ENCODE measurements around the gene ADAM20. TPM values are rescaled to one million over a fixed set of nuclear protein-coding genes. Genes with fewer than 3 reads are reported as not detected.
"Not testable (repeated sequence)": the region's sequence is repeated elsewhere in the genome, so short reads cannot be mapped to it uniquely, and the experiment has no call there.

The ADAM20 gene
- total RNA-seq, 2 experiments from 2014 or later, result 0.14 to 0.23 TPM

GRCh38 chr14:70527501-70528105, 7.2 kb downstream of the ADAM20 start:
- ATAC-seq (no peak), DNase-seq (no peak)
- no peaks in the 10 kb centered on the region for H3K27me3 Mint-ChIP-seq
- no peak overlapping the region for H3K4me3 Mint-ChIP-seq
- ChIA-PET POLR2A (no interaction called here), CTCF (no interaction called here)
- intact Hi-C loops (cut with DNase I, micrococcal nuclease), result no loop called here
- no peak overlapping the region for H3K27ac Mint-ChIP-seq
- no peaks in the 10 kb centered on the region for H3K9me3 Mint-ChIP-seq (ENCODE audit: low read depth)
- no peaks in the 10 kb centered on the region for H3K4me1 Mint-ChIP-seq
- H3K36me3 Mint-ChIP-seq (ENCODE audit: low read depth), result peaks cover 19% of the 10 kb centered on the region

DNA sequence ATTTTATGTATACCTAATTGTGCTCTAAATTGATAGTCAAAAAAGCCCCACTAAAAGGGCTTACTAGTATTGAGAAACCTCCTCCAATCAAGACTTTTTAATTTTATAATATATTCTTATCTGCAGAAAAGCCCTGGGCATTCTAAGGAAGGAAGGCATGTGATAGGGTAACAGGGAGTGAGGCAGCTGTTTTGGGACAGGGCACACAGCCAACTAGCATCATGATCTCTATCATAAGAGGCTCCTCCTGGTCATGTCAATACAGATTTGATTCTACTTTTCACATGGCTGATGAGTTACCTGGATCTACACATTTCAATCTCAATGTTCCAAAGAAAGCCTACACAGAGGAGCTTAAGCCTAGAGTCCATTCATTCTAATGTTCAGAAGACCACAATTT, 9.1 kb downstream of the ADAM20 start:
- POLR2A ChIA-PET, result no interaction called here
- H3K4me3 Mint-ChIP-seq, result no peak overlapping the region
- ATAC-seq (no peak), DNase-seq (no peak)
- peaks cover 19% of the 10 kb centered on the region for H3K36me3 Mint-ChIP-seq (ENCODE audit: low read depth)
- H3K4me1 Mint-ChIP-seq, result no peaks in the 10 kb centered on the region
- no peaks in the 10 kb centered on the region for H3K27me3 Mint-ChIP-seq
- H3K9me3 Mint-ChIP-seq (ENCODE audit: low read depth), result peaks cover under 1% of the 10 kb centered on the region
- CTCF ChIA-PET, result interaction anchor here (0.7 kb wide), 1 partner anchor 318 kb away, joined by 3 read pairs; no protein-coding TSS in a partner anchor
- intact Hi-C loops (cut with DNase I, micrococcal nuclease), result no loop called here
- H3K27ac Mint-ChIP-seq, result no peak overlapping the region

GRCh38 chr14:70515811-70516210, 19.0 kb downstream of the ADAM20 start:
- H3K9me3 Mint-ChIP-seq (ENCODE audit: low read depth), result peaks cover 8% of the 10 kb centered on the region
- peak; percentile 57 for ATAC-seq

GRCh38 chr14:70514168-70515069, 20.4 kb downstream of the ADAM20 start:
- ChIA-PET POLR2A (no interaction called here), CTCF (interaction anchor here (0.6 to 1.0 kb wide), 2 partner anchors 54 to 199 kb away, joined by 3 to 4 read pairs; no protein-coding TSS in a partner anchor)
- H3K36me3 Mint-ChIP-seq (ENCODE audit: low read depth), result peaks cover 3% of the 10 kb centered on the region
- intact Hi-C loops (cut with DNase I, micrococcal nuclease), result no loop called here
- peaks cover 5% of the 10 kb centered on the region for H3K9me3 Mint-ChIP-seq (ENCODE audit: low read depth)
- DNase-seq (no peak), ATAC-seq (peak; percentile 23)
- no peaks in the 10 kb centered on the region for H3K27me3 Mint-ChIP-seq
- peaks cover 8% of the 10 kb centered on the region for H3K4me1 Mint-ChIP-seq
- H3K27ac Mint-ChIP-seq, result no peak overlapping the region
- no peak overlapping the region for H3K4me3 Mint-ChIP-seq

More at GRCh38 chr14:70515811-70516210, 19.0 kb downstream of the ADAM20 start:
- no peak overlapping the region for H3K4me3 Mint-ChIP-seq
- peaks cover 5% of the 10 kb centered on the region for H3K36me3 Mint-ChIP-seq (ENCODE audit: low read depth)
- ChIA-PET POLR2A (no interaction called here), CTCF (interaction anchor here (1.0 kb wide), 1 partner anchor 53 kb away, joined by 3 read pairs; no protein-coding TSS in a partner anchor)
- H3K27me3 Mint-ChIP-seq, result no peaks in the 10 kb centered on the region
- H3K27ac Mint-ChIP-seq, result no peak overlapping the region
- intact Hi-C loops (cut with DNase I, micrococcal nuclease), result no loop called here
- peaks cover 8% of the 10 kb centered on the region for H3K4me1 Mint-ChIP-seq
- DNase-seq, result no peak

DNA sequence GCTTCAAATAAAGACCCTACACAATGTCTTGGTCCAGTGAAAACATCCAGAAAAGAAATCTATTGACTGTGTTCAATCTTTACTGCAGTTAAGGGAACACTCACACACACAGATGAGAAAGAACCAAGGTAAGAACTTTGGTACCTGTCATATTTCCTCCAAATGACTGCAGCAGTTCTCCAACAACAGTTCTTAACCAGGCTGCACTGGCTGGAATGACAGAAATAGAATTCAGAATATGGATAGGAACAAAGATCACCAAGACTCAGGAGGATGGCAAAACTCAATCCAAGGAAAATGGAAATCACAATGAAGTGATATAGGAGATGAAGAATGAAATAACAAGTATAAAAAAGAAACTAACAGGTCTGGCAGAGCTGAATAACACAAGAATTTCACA, 36.6 kb downstream of the ADAM20 start:
- H3K4me3 Mint-ChIP-seq, result no peak overlapping the region
- no peak overlapping the region for H3K27ac Mint-ChIP-seq
- H3K4me1 Mint-ChIP-seq, result no peaks in the 10 kb centered on the region
- no peak for ATAC-seq
- intact Hi-C loops (cut with DNase I, micrococcal nuclease), result no loop called here
- ChIA-PET POLR2A (no interaction called here), CTCF (interaction anchor here (0.7 kb wide), 1 partner anchor 670 kb away, joined by 4 read pairs; no protein-coding TSS in a partner anchor)
- H3K9me3 Mint-ChIP-seq (ENCODE audit: low read depth), result peaks cover 2% of the 10 kb centered on the region
- no peak for DNase-seq
- peaks cover 6% of the 10 kb centered on the region for H3K36me3 Mint-ChIP-seq (ENCODE audit: low read depth)
- no peaks in the 10 kb centered on the region for H3K27me3 Mint-ChIP-seq

DNA sequence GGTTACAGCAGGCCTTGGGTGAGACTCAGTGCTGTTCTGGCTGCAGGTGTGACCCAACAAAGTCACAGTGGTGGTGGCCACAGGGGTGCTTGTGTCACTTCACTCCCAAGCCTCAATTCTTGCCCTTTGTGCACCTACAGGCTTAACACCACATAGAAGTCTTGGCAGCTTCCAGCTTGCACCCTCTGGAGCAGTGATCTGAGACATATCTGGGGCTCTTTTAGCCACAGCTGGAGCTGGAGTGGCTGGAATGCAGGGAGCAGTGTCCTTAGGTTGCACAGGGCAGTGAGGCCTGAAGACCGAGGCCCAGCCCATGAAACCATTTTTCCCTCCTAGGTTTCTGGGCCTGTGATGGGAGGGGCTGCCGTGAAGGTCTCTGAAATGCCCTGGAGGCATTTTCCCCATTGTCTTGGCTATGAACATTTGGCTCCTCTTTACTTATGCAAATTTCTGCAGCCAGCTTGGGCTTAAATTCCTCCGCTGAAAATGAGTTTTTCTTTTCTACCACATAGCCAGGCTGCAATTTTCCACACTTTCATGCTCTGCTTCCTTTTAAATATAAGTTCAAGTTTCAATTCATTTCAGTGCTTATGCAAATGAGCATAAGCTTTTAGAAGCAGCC, 45.1 kb downstream of the ADAM20 start:
- no peaks in the 10 kb centered on the region for H3K27me3 Mint-ChIP-seq
- POLR2A ChIA-PET, result no interaction called here
- ATAC-seq (no peak), DNase-seq (no peak)
- peaks cover 31% of the 10 kb centered on the region for H3K36me3 Mint-ChIP-seq (ENCODE audit: low read depth)
- no peaks in the 10 kb centered on the region for H3K4me1 Mint-ChIP-seq
- H3K4me3 Mint-ChIP-seq, result no peak overlapping the region
- H3K27ac Mint-ChIP-seq, result no peak overlapping the region
- H3K9me3 Mint-ChIP-seq (ENCODE audit: low read depth), result peaks cover 21% of the 10 kb centered on the region
- intact Hi-C loops (cut with DNase I, micrococcal nuclease), result no loop called here
- CTCF ChIA-PET, result interaction anchor here (0.9 kb wide), 1 partner anchor 18 kb away, joined by 4 read pairs; no protein-coding TSS in a partner anchor

- ATAC-seq; H3K27me3 Mint-ChIP-seq; POLR2A ChIA-PET; DNase-seq; H3K27ac Mint-ChIP-seq; H3K4me3 Mint-ChIP-seq; CTCF ChIA-PET; H3K36me3 Mint-ChIP-seq (ENCODE audit: low read depth); H3K9me3 Mint-ChIP-seq (ENCODE audit: low read depth); H3K4me1 Mint-ChIP-seq; intact Hi-C loops (cut with DNase I, micrococcal nuclease): not testable (repeated sequence)
Observed at GRCh38 chr14:70477356-70478105, 57.3 kb downstream of the ADAM20 start.

GRCh38 chr14:70475459-70475858, 59.3 kb downstream of the ADAM20 start:
- intact Hi-C loops (cut with DNase I, micrococcal nuclease); H3K27ac Mint-ChIP-seq; H3K36me3 Mint-ChIP-seq (ENCODE audit: low read depth); CTCF ChIA-PET; ATAC-seq; POLR2A ChIA-PET; H3K4me3 Mint-ChIP-seq; H3K4me1 Mint-ChIP-seq; H3K9me3 Mint-ChIP-seq (ENCODE audit: low read depth); H3K27me3 Mint-ChIP-seq; DNase-seq: not testable (repeated sequence)

DNA sequence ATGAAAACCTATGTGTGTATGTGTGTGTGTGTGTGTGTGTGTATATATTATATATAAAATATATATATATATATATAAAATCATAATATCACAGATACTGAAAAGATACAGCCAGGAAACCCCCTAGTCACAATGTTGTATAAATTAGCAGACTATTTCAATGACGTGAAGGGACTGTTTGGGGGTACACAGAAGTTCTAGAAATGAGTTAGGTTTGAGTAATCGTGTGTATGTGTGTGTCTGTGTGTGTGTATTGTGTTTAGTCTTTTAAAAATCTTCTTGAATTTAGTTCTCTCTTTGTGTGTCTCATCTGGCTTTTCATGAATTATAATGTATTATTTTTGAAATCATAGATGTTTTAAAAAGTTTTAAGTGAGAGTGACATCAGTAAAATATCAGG, 61.0 kb downstream of the ADAM20 start:
- POLR2A ChIA-PET, result interaction anchor here (0.6 kb wide), 1 partner anchor 18 kb away, joined by 3 read pairs; no protein-coding TSS in a partner anchor
- no peak overlapping the region for H3K27ac Mint-ChIP-seq
- intact Hi-C loops (cut with DNase I, micrococcal nuclease), result no loop called here

More for the DNA sequence above, 61.0 kb downstream of the ADAM20 start:
- ATAC-seq, result no peak
- Mint-ChIP-seq H3K4me1 (no peaks in the 10 kb centered on the region), H3K27me3 (no peaks in the 10 kb centered on the region), H3K4me3 (no peak overlapping the region), H3K36me3 (ENCODE audit: low read depth) (peaks cover 14% of the 10 kb centered on the region), H3K9me3 (ENCODE audit: low read depth) (no peaks in the 10 kb centered on the region)
- no peak for DNase-seq
- CTCF ChIA-PET, result interaction anchor here (0.8 kb wide), 1 partner anchor 10 kb away, joined by 3 read pairs; no protein-coding TSS in a partner anchor

Measured in activated CD4-positive, alpha-beta T cell treated with anti-CD3 and anti-CD28 coated beads for 36 hours (primary cell).